Hepatocyte (in vitro differentiated cells): ENCODE measurements around the gene NFIL3.
"Not testable (repeated sequence)": the region's sequence is repeated elsewhere in the genome, so short reads cannot be mapped to it uniquely, and the experiment has no call there.

Source experiments
- CTCF ChIP-seq: fragments of 200-600 bp; sonication (generic); IDR thresholded peaks from 2 replicates; pipeline ENCODE4 v1.5.1; 2016; ENCODE audit warnings: antibody characterized with exemption, mild to moderate bottlenecking; ENCODE audit not compliant: poor library complexity
- EZH2phosphoT487 ChIP-seq: fragments of 200-600 bp; sonication (generic); IDR thresholded peaks from one replicate; pipeline ENCODE4 v1.6.1; 2018; ENCODE audit warnings: antibody characterized with exemption, mild to moderate bottlenecking, low read depth, moderate library complexity; ENCODE audit not compliant: unreplicated experiment, severe bottlenecking

GRCh38 chr9:91389686-91390085 lies 33.9 kb downstream of the NFIL3 start:
- not testable (repeated sequence) for TF ChIP-seq EZH2phosphoT487, CTCF
